Measurements from ENCODE around the gene ABCC8. TPM values are rescaled to one million over a fixed set of nuclear protein-coding genes. Genes with fewer than 3 reads are reported as not detected.
"Not testable (repeated sequence)": the region's sequence is repeated elsewhere in the genome, so short reads cannot be mapped to it uniquely, and the experiment has no call there.

ABCC8 gene
- total RNA-seq, 6 experiments from 2014 or later: not detected

- Mint-ChIP-seq H3K9me3 (no peaks in the 10 kb centered on the region), H3K36me3 (ENCODE audit: low read depth) (no peaks in the 10 kb centered on the region), H3K27me3 (ENCODE audit: insufficient read depth) (peaks cover 22% of the 10 kb centered on the region), H3K27ac (no peak overlapping the region), H3K4me1 (ENCODE audit: low read depth) (no peaks in the 10 kb centered on the region), H3K4me3 (no peak overlapping the region)
- no peak for TF ChIP-seq CTCF (IDR thresholded peaks at IDR 0.05)
- DNase-seq: no peak
Observed at GRCh38 chr11:17434108-17434507, 42.5 kb downstream of the ABCC8 start.

GRCh38 chr11:17432002-17432401 lies 44.6 kb downstream of the ABCC8 start:
- Mint-ChIP-seq H3K4me1 (ENCODE audit: low read depth) (no peaks in the 10 kb centered on the region), H3K27ac (no peak overlapping the region), H3K9me3 (no peaks in the 10 kb centered on the region), H3K27me3 (ENCODE audit: insufficient read depth) (peaks cover 26% of the 10 kb centered on the region), H3K36me3 (ENCODE audit: low read depth) (no peaks in the 10 kb centered on the region), H3K4me3 (no peak overlapping the region)
- DNase-seq: no peak
- TF ChIP-seq CTCF (IDR thresholded peaks at IDR 0.05): no peak

GRCh38 chr11:17431139-17431538 lies 45.5 kb downstream of the ABCC8 start:
- no peak for DNase-seq
- Mint-ChIP-seq H3K36me3 (ENCODE audit: low read depth) (no peaks in the 10 kb centered on the region), H3K27me3 (ENCODE audit: insufficient read depth) (peaks cover 28% of the 10 kb centered on the region), H3K27ac (no peak overlapping the region), H3K4me3 (no peak overlapping the region), H3K9me3 (no peaks in the 10 kb centered on the region), H3K4me1 (ENCODE audit: low read depth) (no peaks in the 10 kb centered on the region)
- TF ChIP-seq CTCF (IDR thresholded peaks at IDR 0.05): no peak

- TF ChIP-seq CTCF (IDR thresholded peaks at IDR 0.05): no peak
- H3K27me3 Mint-ChIP-seq (ENCODE audit: insufficient read depth): peaks cover 27% of the 10 kb centered on the region
- H3K4me1 Mint-ChIP-seq (ENCODE audit: low read depth): no peaks in the 10 kb centered on the region
- H3K27ac Mint-ChIP-seq: no peak overlapping the region
- DNase-seq: no peak
- no peaks in the 10 kb centered on the region for H3K9me3 Mint-ChIP-seq
- H3K4me3 Mint-ChIP-seq: no peak overlapping the region
- no peaks in the 10 kb centered on the region for H3K36me3 Mint-ChIP-seq (ENCODE audit: low read depth)
Observed at GRCh38 chr11:17430616-17431015, 46.0 kb downstream of the ABCC8 start.

- Mint-ChIP-seq H3K27me3 (ENCODE audit: insufficient read depth) (peaks cover 25% of the 10 kb centered on the region), H3K4me1 (ENCODE audit: low read depth) (no peaks in the 10 kb centered on the region), H3K9me3 (no peaks in the 10 kb centered on the region), H3K36me3 (ENCODE audit: low read depth) (no peaks in the 10 kb centered on the region), H3K4me3 (no peak overlapping the region), H3K27ac (no peak overlapping the region)
- DNase-seq: no peak
- TF ChIP-seq CTCF (IDR thresholded peaks at IDR 0.05): no peak
Observed at GRCh38 chr11:17428925-17429324, 47.7 kb downstream of the ABCC8 start.

GRCh38 chr11:17428261-17428660 lies 48.4 kb downstream of the ABCC8 start:
- H3K4me1 Mint-ChIP-seq (ENCODE audit: low read depth): no peaks in the 10 kb centered on the region
- H3K27me3 Mint-ChIP-seq (ENCODE audit: insufficient read depth): peaks cover 29% of the 10 kb centered on the region
- no peak for DNase-seq
- no peak for TF ChIP-seq CTCF (IDR thresholded peaks at IDR 0.05)
- H3K27ac Mint-ChIP-seq: no peak overlapping the region
- H3K36me3 Mint-ChIP-seq (ENCODE audit: low read depth): no peaks in the 10 kb centered on the region
- H3K4me3 Mint-ChIP-seq: no peak overlapping the region
- H3K9me3 Mint-ChIP-seq: no peaks in the 10 kb centered on the region

GRCh38 chr11:17426233-17426632 lies 50.4 kb downstream of the ABCC8 start:
- not testable (repeated sequence) for H3K27ac Mint-ChIP-seq; H3K4me1 Mint-ChIP-seq (ENCODE audit: low read depth); H3K36me3 Mint-ChIP-seq (ENCODE audit: low read depth); DNase-seq; H3K4me3 Mint-ChIP-seq; H3K9me3 Mint-ChIP-seq
- peaks cover 35% of the 10 kb centered on the region for H3K27me3 Mint-ChIP-seq (ENCODE audit: insufficient read depth)

All from HFFc6 (cell line).